Omental fat pad (tissue), 4 donors: ENCODE measurements around the gene RHOT1. TPM values are rescaled to one million over a fixed set of nuclear protein-coding genes. Genes with fewer than 3 reads are reported as not detected.

Experiments used
- ATAC-seq: fragments of 150-250 bp; one replicate; pipeline ENCODE4 v1.9.1; 2016; ENCODE audit warnings: mild to moderate bottlenecking, moderate library complexity; ENCODE audit not compliant: low FRiP score
- DNase-seq: peaks from one replicate; pipeline ENCODE4 v3.0.0-alpha.2; 2019; ENCODE audit warnings: low spot score
- CTCF ChIP-seq, 3 donors: fragments of 450-650 bp; IDR thresholded peaks; one replicate each; pipeline ENCODE4 v1.5.1; 2016 to 2017; ENCODE audit warnings: antibody characterized with exemption in 3 of 3, mild to moderate bottlenecking in 3 of 3, moderate library complexity in 2 of 3
- small RNA-seq: library from RNA; depleted of rRNA; stranded (forward); fragments of <200 nt; gene quantifications from one replicate; pipeline ENCODE3, GENCODE V24; 2016
- total RNA-seq, 4 donors: library from RNA; depleted of rRNA; stranded (reverse); fragments of >200 nt; gene quantifications; one replicate each; pipeline ENCODE4 v1.1.0, GENCODE V29; 2016

RHOT1 gene
- total RNA-seq, 4 donors from 2014 or later: 32.1 to 55.7 (median 42.6) TPM

GRCh38 chr17:32269377-32269776 is 127.1 kb downstream of the RHOT1 start:
- TF ChIP-seq CTCF (IDR thresholded peaks at IDR 0.05): no peak
- DNase-seq (no peak), ATAC-seq (no peak)

GRCh38 chr17:32271844-32272243 is 129.5 kb downstream of the RHOT1 start:
- ATAC-seq (no peak), DNase-seq (no peak)
- no peak for TF ChIP-seq CTCF (IDR thresholded peaks at IDR 0.05)

GRCh38 chr17:32274101-32274500 is 131.8 kb downstream of the RHOT1 start:
- no peak for ATAC-seq
- no peak for DNase-seq
- TF ChIP-seq CTCF (IDR thresholded peaks at IDR 0.05): no peak

GRCh38 chr17:32274643-32275042 is 132.3 kb downstream of the RHOT1 start:
- no peak for DNase-seq
- ATAC-seq: no peak
- no peak for TF ChIP-seq CTCF (IDR thresholded peaks at IDR 0.05)

Small RNA genes lying within 50 kb of the gene (small RNA-seq; reads per million reads assigned to genes)
- not detected for gene UBL5P2

Other genes with a start within 250 kb of the RHOT1 start
- gene UTP6, start 240.8 kb upstream of the RHOT1 start, total RNA-seq: 10 to 100 TPM; 22.5 to 56.1 (median 31.9) TPM
- 10 to 100 TPM; 14.6 to 21.8 (median 17.5) TPM for gene SUZ12, start 205.5 kb upstream of the RHOT1 start, total RNA-seq
- 10 to 100 TPM in 3 of 4 donors, 1 to 10 TPM in 1; 7.6 to 29.3 (median 14.7) TPM for gene LRRC37B, start 135.1 kb upstream of the RHOT1 start, total RNA-seq
- 1 to 10 TPM in 1 of 4 donors, under 1 TPM in 2, not detected in 1; 0.31 to 1.1 (median 0.37) TPM for gene RHBDL3, start 123.3 kb downstream of the RHOT1 start, total RNA-seq
- 10 to 100 TPM in 1 of 4 donors, 1 to 10 TPM in 3; 5.3 to 11.0 (median 7.7) TPM for gene C17orf75, start 199.7 kb downstream of the RHOT1 start, total RNA-seq
- gene ZNF207, start 207.7 kb downstream of the RHOT1 start, total RNA-seq: 100 to 1,000 TPM; 121 to 193 (median 141) TPM